ENCODE results near the gene DGLUCY.
"Not testable (repeated sequence)": the region's sequence is repeated elsewhere in the genome, so short reads cannot be mapped to it uniquely, and the experiment has no call there.

DGLUCY gene

GRCh38 chr14:91221270-91221669 lies 107.4 kb downstream of the DGLUCY start:
- DNase-seq (ENCODE audit: extremely low read depth, insufficient read length) = no peak
- Histone ChIP-seq H3K27me3 (replicated peaks; ENCODE audit: control insufficient read depth, insufficient read depth, low read length) (no peaks in the 10 kb centered on the region), H3K36me3 (ENCODE audit: control insufficient read depth, insufficient read depth, low read length) (peaks cover 14% of the 10 kb centered on the region)

GRCh38 chr14:91223028-91223783 lies 109.3 kb downstream of the DGLUCY start:
- Histone ChIP-seq H3K4me3 (replicated peaks; ENCODE audit: low read depth, low read length) (no peak overlapping the region), H3K27me3 (replicated peaks; ENCODE audit: control insufficient read depth, insufficient read depth, low read length) (no peaks in the 10 kb centered on the region), H3K36me3 (ENCODE audit: control insufficient read depth, insufficient read depth, low read length) (peaks cover 10% of the 10 kb centered on the region)
- TF ChIP-seq CTCF (IDR thresholded peaks at IDR 0.05; ENCODE audit: insufficient read depth, low read length, poor library complexity, severe bottlenecking) = no peak
- DNase-seq (ENCODE audit: extremely low read depth, insufficient read length) = no peak

More at GRCh38 chr14:91221270-91221669, 107.4 kb downstream of the DGLUCY start:
- TF ChIP-seq CTCF (IDR thresholded peaks at IDR 0.05; ENCODE audit: insufficient read depth, low read length, poor library complexity, severe bottlenecking) = no peak
- no peak overlapping the region for H3K4me3 ChIP-seq (replicated peaks; ENCODE audit: low read depth, low read length)

GRCh38 chr14:91225025-91225424 lies 111.2 kb downstream of the DGLUCY start:
- H3K27me3 ChIP-seq (replicated peaks; ENCODE audit: control insufficient read depth, insufficient read depth, low read length) = no peaks in the 10 kb centered on the region
- DNase-seq (ENCODE audit: extremely low read depth, insufficient read length) = no peak

GRCh38 chr14:91226360-91226759 lies 112.5 kb downstream of the DGLUCY start:
- DNase-seq (ENCODE audit: extremely low read depth, insufficient read length); H3K36me3 ChIP-seq (ENCODE audit: control insufficient read depth, insufficient read depth, low read length); H3K4me3 ChIP-seq (replicated peaks; ENCODE audit: low read depth, low read length); H3K27me3 ChIP-seq (replicated peaks; ENCODE audit: control insufficient read depth, insufficient read depth, low read length): not testable (repeated sequence)

More at GRCh38 chr14:91225025-91225424, 111.2 kb downstream of the DGLUCY start:
- H3K4me3 ChIP-seq (replicated peaks; ENCODE audit: low read depth, low read length) = no peak overlapping the region
- H3K36me3 ChIP-seq (ENCODE audit: control insufficient read depth, insufficient read depth, low read length) = peaks cover 4% of the 10 kb centered on the region
- TF ChIP-seq CTCF (IDR thresholded peaks at IDR 0.05; ENCODE audit: insufficient read depth, low read length, poor library complexity, severe bottlenecking) = no peak

- H3K4me3 ChIP-seq (replicated peaks; ENCODE audit: low read depth, low read length) = no peak overlapping the region
- TF ChIP-seq CTCF (IDR thresholded peaks at IDR 0.05; ENCODE audit: insufficient read depth, low read length, poor library complexity, severe bottlenecking) = no peak
Measured at GRCh38 chr14:91227183-91227628, 113.3 kb downstream of the DGLUCY start.

GRCh38 chr14:91228112-91229004 lies 114.5 kb downstream of the DGLUCY start:
- Histone ChIP-seq H3K4me3 (replicated peaks; ENCODE audit: low read depth, low read length) (no peak overlapping the region; the same call in 1 of the 2 replicates), H3K27me3 (replicated peaks; ENCODE audit: control insufficient read depth, insufficient read depth, low read length) (no peaks in the 10 kb centered on the region), H3K36me3 (ENCODE audit: control insufficient read depth, insufficient read depth, low read length) (no peaks in the 10 kb centered on the region; the same call in 1 of the 2 replicates)
- peak; percentile 83 for DNase-seq (ENCODE audit: extremely low read depth, insufficient read length)
- no peak for TF ChIP-seq CTCF (IDR thresholded peaks at IDR 0.05; ENCODE audit: insufficient read depth, low read length, poor library complexity, severe bottlenecking)

More at GRCh38 chr14:91227183-91227628, 113.3 kb downstream of the DGLUCY start:
- DNase-seq (ENCODE audit: extremely low read depth, insufficient read length) = no peak
- H3K27me3 ChIP-seq (replicated peaks; ENCODE audit: control insufficient read depth, insufficient read depth, low read length) = no peaks in the 10 kb centered on the region
- no peaks in the 10 kb centered on the region; the same call in 1 of the 2 replicates for H3K36me3 ChIP-seq (ENCODE audit: control insufficient read depth, insufficient read depth, low read length)

Measured in GM06990 (cell line).